ENCODE data around the gene CDKAL1.

Gene CDKAL1

GRCh38 chr6:21137700-21138335 is 603.6 kb downstream of the CDKAL1 start:
- no peak for DNase-seq (ENCODE audit: low read depth in 2 of 2)

GRCh38 chr6:21138336-21139069 is 604.2 kb downstream of the CDKAL1 start:
- no peak for DNase-seq (ENCODE audit: low read depth in 2 of 2)

GRCh38 chr6:21140966-21141365 is 606.7 kb downstream of the CDKAL1 start:
- no peak for DNase-seq (ENCODE audit: low read depth in 2 of 2)

GRCh38 chr6:21141616-21142303 is 607.5 kb downstream of the CDKAL1 start:
- no peak for DNase-seq (ENCODE audit: low read depth in 2 of 2)

- no peak for DNase-seq (ENCODE audit: low read depth in 2 of 2)
Measured at GRCh38 chr6:21142741-21143140, 608.5 kb downstream of the CDKAL1 start.

- DNase-seq (ENCODE audit: low read depth in 2 of 2) = no peak
Measured at GRCh38 chr6:21143645-21144044, 609.4 kb downstream of the CDKAL1 start.

GRCh38 chr6:21144928-21145327 is 610.7 kb downstream of the CDKAL1 start:
- DNase-seq (ENCODE audit: low read depth in 2 of 2) = no peak

GRCh38 chr6:21147995-21148394 is 613.7 kb downstream of the CDKAL1 start:
- DNase-seq (ENCODE audit: low read depth in 2 of 2) = no peak

GRCh38 chr6:21149470-21149869 is 615.2 kb downstream of the CDKAL1 start:
- DNase-seq (ENCODE audit: low read depth in 2 of 2) = no peak

- no peak for DNase-seq (ENCODE audit: low read depth in 2 of 2)
Measured at GRCh38 chr6:21150667-21151066, 616.4 kb downstream of the CDKAL1 start.

GRCh38 chr6:21151119-21151518 is 616.9 kb downstream of the CDKAL1 start:
- DNase-seq (ENCODE audit: low read depth in 2 of 2) = no peak

- no peak for DNase-seq (ENCODE audit: low read depth in 2 of 2)
Measured at GRCh38 chr6:21151530-21151929, 617.3 kb downstream of the CDKAL1 start.

- DNase-seq (ENCODE audit: low read depth in 2 of 2) = no peak
Measured at GRCh38 chr6:21157186-21157929, 623.1 kb downstream of the CDKAL1 start.

GRCh38 chr6:21158149-21158548 is 623.9 kb downstream of the CDKAL1 start:
- DNase-seq (ENCODE audit: low read depth in 2 of 2) = no peak

GRCh38 chr6:21158873-21159272 is 624.6 kb downstream of the CDKAL1 start:
- DNase-seq (ENCODE audit: low read depth in 2 of 2) = no peak

- no peak for DNase-seq (ENCODE audit: low read depth in 2 of 2)
Measured at GRCh38 chr6:21159465-21159864, 625.2 kb downstream of the CDKAL1 start.

- DNase-seq (ENCODE audit: low read depth in 2 of 2) = no peak
Measured at GRCh38 chr6:21161707-21162106, 627.5 kb downstream of the CDKAL1 start.

- DNase-seq (ENCODE audit: low read depth in 2 of 2) = peak in 1 of 2 donors; percentile 3
Measured at GRCh38 chr6:21163110-21163837, 629.0 kb downstream of the CDKAL1 start.

GRCh38 chr6:21163838-21164180 is 629.6 kb downstream of the CDKAL1 start:
- DNase-seq (ENCODE audit: low read depth in 2 of 2) = no peak

GRCh38 chr6:21164768-21165326 is 630.6 kb downstream of the CDKAL1 start:
- no peak for DNase-seq (ENCODE audit: low read depth in 2 of 2)

GRCh38 chr6:21166754-21167153 is 632.5 kb downstream of the CDKAL1 start:
- no peak for DNase-seq (ENCODE audit: low read depth in 2 of 2)

Measured in stimulated activated CD8-positive, alpha-beta memory T cell treated with anti-CD3 and anti-CD28 coated beads, Interleukin-15, amount 100 ng/mL, for 48 hours (primary cell).